ENCODE data around the gene SNX5. TPM values are rescaled to one million over a fixed set of nuclear protein-coding genes. Genes with fewer than 3 reads are reported as not detected.

The SNX5 gene
- total and polyA plus RNA-seq, 2 donors (not counting 1 experiment from before 2014, with no cell fraction given) = 97.8 to 128 TPM

- POLR2A ChIA-PET = no interaction called here
These were observed 50.6 kb downstream of the SNX5 start for GRCh38 chr20:17917832-17918618.

More at GRCh38 chr20:17917832-17918618, 50.6 kb downstream of the SNX5 start:
- no peaks in the 10 kb centered on the region for H3K4me1 ChIP-seq (ENCODE audit: control insufficient read depth in 2 of 2, insufficient read depth in 2 of 2, low read length in 2 of 2)
- Mint-ChIP-seq H3K4me1 (no peaks in the 10 kb centered on the region), H3K27me3 (peaks cover 29% of the 10 kb centered on the region), H3K4me3 (no peak overlapping the region), H3K9me3 (ENCODE audit: insufficient read depth) (no peaks in the 10 kb centered on the region), H3K27ac (no peak overlapping the region)
- DNase-seq (no peak), ATAC-seq (ENCODE audit: low read depth) (no peak)
- H2AFZ ChIP-seq (ENCODE audit: insufficient read depth, low read depth, low read length, poor library complexity, severe bottlenecking) = no peak overlapping the region
- WGBS (ENCODE audit: insufficient coverage) = 86% methylated on average over 3 of the region's 7 CpGs
- no peak overlapping the region for H3K4me2 ChIP-seq (replicated peaks; ENCODE audit: low read depth, low read length, poor library complexity, severe bottlenecking)
- H3K4me3 ChIP-seq (ENCODE audit: control extremely low read depth in 1 of 5, extremely low read depth in 1 of 5, insufficient read depth in 1 of 5, low read depth in 2 of 5, low read length in 4 of 5) = no peak overlapping the region
- H3K79me2 ChIP-seq (ENCODE audit: control insufficient read depth, insufficient read depth, low read length) = no peaks in the 10 kb centered on the region
- H4K20me1 ChIP-seq (ENCODE audit: control insufficient read depth, insufficient read depth, low read length, poor library complexity, severe bottlenecking) = no peaks in the 10 kb centered on the region
- H3K36me3 ChIP-seq (replicated peaks in 1 of 2; ENCODE audit: control extremely low read depth in 1 of 2, control insufficient read depth in 1 of 2, extremely low read depth in 1 of 2, insufficient read depth in 2 of 2, low read length in 1 of 2) = no peaks in the 10 kb centered on the region
- intact Hi-C loops (cut with micrococcal nuclease) = no loop called here
- no peaks in the 10 kb centered on the region for H3K9me3 ChIP-seq (ENCODE audit: control extremely low read depth in 1 of 3, control insufficient read depth in 2 of 3, insufficient read depth in 1 of 3, low read length in 2 of 3)
- H3K27ac ChIP-seq (ENCODE audit: low read length in 2 of 2) = no peak overlapping the region
- TF ChIP-seq EZH2 (IDR thresholded peaks at IDR 0.05; ENCODE audit: borderline replicate concordance, insufficient read depth, low read depth, low read length, poor library complexity, severe bottlenecking) (no peak), CTCF (IDR thresholded peaks at IDR 0.05) (no peak)
- no peaks in the 10 kb centered on the region for H3K27me3 ChIP-seq (replicated peaks in 1 of 4; ENCODE audit: control extremely low read depth in 1 of 4, control insufficient read depth in 3 of 4, insufficient read depth in 4 of 4, low read length in 3 of 4)
- no peak overlapping the region for H3K9ac ChIP-seq (ENCODE audit: low read length)
- CTCF ChIA-PET = no interaction called here
